ENCODE results near the gene XAGE3.
"Not testable (repeated sequence)": the region's sequence is repeated elsewhere in the genome, so short reads cannot be mapped to it uniquely, and the experiment has no call there.

- not testable (repeated sequence) for TF ChIP-seq POLR2AphosphoS5 (IDR thresholded peaks at IDR 0.05); CTCF (IDR thresholded peaks at IDR 0.05 in 8 of 11, conservative IDR thresholded peaks at IDR 0.05 in 3 of 11); POLR2A (IDR thresholded peaks at IDR 0.05)
Observed at GRCh38 chrX:52873825-52874224, 5.9 kb upstream of the XAGE3 start.

Data from spleen (tissue), 7 donors.